GM20000 (cell line): ENCODE measurements around the gene DSCAML1.

ENCODE experiments used
- DNase-seq: peaks from one replicate; pipeline ENCODE4 v3.0.0; 2012; ENCODE audit warnings: low spot score
- CTCF ChIP-seq: IDR thresholded peaks from 2 replicates; pipeline ENCODE4 v1.5.1; 2012; ENCODE audit warnings: mild to moderate bottlenecking, control low read depth; ENCODE audit errors: extremely low read depth, missing control alignments

The DSCAML1 gene

GRCh38 chr11:117839380-117839881 lies 42.4 kb upstream of the DSCAML1 start:
- no peak for TF ChIP-seq CTCF
- no peak for DNase-seq

GRCh38 chr11:117838901-117839300 lies 41.9 kb upstream of the DSCAML1 start:
- TF ChIP-seq CTCF: no peak
- no peak for DNase-seq

- no peak for TF ChIP-seq CTCF
- DNase-seq: no peak
Observed at GRCh38 chr11:117837791-117838190, 40.8 kb upstream of the DSCAML1 start.

GRCh38 chr11:117837070-117837776 lies 40.2 kb upstream of the DSCAML1 start:
- no peak for DNase-seq
- TF ChIP-seq CTCF: no peak

GRCh38 chr11:117836077-117836960 lies 39.3 kb upstream of the DSCAML1 start:
- no peak for TF ChIP-seq CTCF
- no peak for DNase-seq

- TF ChIP-seq CTCF: no peak
- no peak for DNase-seq
Observed at GRCh38 chr11:117835576-117835975, 38.6 kb upstream of the DSCAML1 start.
